ENCODE measurements around the gene UBASH3A.

The UBASH3A gene

DNA sequence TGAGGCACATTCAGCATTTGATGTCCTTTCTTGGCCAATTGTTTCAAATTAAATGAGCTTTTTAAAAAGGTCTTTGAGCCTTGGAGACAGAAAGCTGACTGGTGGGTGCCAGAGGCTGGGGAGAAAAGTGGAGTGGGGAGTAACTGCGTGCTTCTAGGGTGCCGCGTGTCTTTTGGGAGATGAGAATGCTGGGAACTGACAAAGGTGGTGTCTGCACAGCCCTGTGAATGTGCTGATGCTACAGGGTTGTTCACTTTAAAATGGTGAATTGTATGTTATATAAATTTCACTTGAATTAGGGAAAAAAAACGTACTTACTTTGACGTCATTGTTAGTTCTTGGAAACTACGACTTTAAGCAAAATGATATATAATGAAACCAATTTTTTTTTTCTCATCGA is 29.2 kb upstream of the UBASH3A start:
- TF ChIP-seq, protein P1, sequence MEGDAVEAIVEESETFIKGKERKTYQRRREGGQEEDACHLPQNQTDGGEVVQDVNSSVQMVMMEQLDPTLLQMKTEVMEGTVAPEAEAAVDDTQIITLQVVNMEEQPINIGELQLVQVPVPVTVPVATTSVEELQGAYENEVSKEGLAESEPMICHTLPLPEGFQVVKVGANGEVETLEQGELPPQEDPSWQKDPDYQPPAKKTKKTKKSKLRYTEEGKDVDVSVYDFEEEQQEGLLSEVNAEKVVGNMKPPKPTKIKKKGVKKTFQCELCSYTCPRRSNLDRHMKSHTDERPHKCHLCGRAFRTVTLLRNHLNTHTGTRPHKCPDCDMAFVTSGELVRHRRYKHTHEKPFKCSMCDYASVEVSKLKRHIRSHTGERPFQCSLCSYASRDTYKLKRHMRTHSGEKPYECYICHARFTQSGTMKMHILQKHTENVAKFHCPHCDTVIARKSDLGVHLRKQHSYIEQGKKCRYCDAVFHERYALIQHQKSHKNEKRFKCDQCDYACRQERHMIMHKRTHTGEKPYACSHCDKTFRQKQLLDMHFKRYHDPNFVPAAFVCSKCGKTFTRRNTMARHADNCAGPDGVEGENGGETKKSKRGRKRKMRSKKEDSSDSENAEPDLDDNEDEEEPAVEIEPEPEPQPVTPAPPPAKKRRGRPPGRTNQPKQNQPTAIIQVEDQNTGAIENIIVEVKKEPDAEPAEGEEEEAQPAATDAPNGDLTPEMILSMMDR (IDR thresholded peaks at IDR 0.05; ENCODE audit: low read depth, low read length), result no peak
- DNase-seq (ENCODE audit: low read depth in 2 of 2), result no peak

DNA sequence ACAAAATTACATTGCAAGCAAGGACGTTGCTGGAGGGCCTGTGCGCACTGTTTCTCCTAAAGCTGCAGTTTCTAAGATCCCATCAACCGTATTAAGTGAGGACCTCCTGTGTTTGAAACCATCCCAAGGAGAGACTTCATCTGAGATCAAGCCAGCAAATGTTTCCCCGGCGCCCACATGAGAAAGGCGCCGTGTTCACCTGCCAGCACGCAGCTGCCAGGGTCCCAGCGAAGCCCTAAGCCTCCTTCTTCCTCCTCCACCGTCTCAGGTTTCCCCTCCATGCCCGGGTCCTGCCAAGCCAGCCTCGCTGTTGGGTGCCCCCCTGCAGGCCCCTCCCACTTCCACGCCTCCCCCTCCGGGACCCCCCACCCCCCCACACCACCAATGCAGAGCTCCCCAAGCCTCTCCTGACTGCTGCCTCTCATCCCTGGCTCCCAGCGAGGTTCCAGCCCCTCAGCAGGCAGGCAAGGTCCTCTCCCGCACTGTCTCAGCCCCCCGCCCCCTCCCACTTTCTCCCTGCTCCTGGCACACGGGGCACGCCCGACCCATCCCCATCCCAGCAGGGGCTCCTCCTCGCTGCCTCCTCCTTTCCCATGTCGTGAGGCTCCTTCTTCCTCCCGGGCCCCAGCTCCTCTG is 28.7 kb upstream of the UBASH3A start:
- H3K4me3 ChIP-seq (replicated peaks in 1 of 2; ENCODE audit: low read depth in 2 of 2, low read length in 2 of 2), result no peak overlapping the region
- TF ChIP-seq, protein P1 (IDR thresholded peaks at IDR 0.05; ENCODE audit: low read depth, low read length), result no peak
- DNase-seq (ENCODE audit: low read depth in 2 of 2), result no peak

More for the DNA sequence above, 29.2 kb upstream of the UBASH3A start:
- H3K4me3 ChIP-seq (replicated peaks in 1 of 2; ENCODE audit: low read depth in 2 of 2, low read length in 2 of 2), result no peak overlapping the region

DNA sequence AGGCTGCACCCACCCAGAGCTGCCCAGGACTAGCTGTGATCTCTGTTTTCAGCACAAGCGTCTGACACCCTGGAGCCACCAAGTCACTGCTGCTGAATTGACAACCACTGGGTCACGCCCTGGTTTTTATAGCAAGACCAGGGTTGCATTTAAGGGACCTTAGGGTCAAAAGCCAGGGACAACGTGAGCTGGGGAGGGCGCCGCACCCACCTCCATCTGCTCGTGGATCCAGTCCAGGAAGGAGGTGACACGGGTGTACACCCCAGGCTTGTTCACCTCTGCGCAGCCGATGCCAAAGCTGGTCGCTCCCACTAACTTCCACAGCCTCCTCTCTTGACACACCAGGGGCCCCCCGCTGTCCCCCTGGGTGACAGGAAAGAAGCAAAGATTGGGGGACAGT is 28.2 kb upstream of the UBASH3A start:
- no peak for DNase-seq (ENCODE audit: low read depth in 2 of 2)
- no peak overlapping the region for H3K4me3 ChIP-seq (replicated peaks in 1 of 2; ENCODE audit: low read depth in 2 of 2, low read length in 2 of 2)
- TF ChIP-seq, protein P1 (IDR thresholded peaks at IDR 0.05; ENCODE audit: low read depth, low read length), result no peak

DNA sequence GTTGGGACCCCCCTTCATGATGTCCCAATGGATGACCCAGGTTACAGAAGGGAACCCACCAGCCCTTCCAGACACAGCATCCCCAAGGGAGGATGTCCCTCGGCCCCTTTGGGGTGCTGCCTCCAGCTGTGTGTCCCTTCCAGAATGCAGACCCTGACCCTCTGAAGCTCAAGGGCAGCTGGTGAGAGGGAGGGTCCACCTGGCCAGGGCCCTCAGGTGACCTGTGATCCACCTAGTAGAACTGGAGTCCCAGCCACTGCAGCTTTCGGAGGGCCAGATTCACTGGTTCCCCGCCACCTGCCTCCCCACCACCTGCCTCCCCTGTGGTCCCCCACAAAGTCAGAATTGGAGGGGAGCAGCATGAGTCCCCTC is 27.8 kb upstream of the UBASH3A start:
- H3K4me3 ChIP-seq (replicated peaks in 1 of 2; ENCODE audit: low read depth in 2 of 2, low read length in 2 of 2), result no peak overlapping the region
- no peak for DNase-seq (ENCODE audit: low read depth in 2 of 2)
- TF ChIP-seq, protein P1 (IDR thresholded peaks at IDR 0.05; ENCODE audit: low read depth, low read length), result no peak

DNA sequence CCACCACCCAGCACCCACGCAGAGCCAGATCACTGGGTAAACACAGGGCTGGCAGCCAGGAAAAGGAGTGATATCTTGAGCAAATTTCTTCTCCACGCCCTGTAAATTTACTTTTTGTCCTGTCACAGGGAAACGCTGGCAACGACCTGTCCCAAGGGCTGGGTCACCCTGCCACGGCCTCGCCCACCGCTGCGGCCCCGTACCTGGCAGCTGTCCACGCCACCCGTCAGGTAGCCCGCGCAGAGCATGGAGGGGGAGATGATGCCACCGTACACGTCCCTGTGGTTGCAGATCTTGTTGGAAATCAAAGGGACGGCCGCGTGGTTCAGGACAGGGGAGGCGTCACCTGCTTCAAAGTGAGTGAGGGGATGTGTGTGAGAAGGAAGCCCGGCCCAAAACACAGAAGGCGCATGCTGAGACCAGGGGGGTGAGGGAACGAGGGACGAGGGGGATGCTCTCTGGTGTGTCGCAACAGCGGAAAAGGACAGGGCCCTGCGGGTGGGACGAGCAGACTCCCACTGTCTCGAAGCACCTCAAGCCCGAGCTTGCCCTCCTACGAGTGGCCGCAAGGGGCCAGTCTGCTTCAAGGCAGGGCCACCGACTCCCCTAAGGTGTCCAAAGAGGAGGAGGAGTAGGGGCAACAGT is 27.2 kb upstream of the UBASH3A start:
- no peak overlapping the region for H3K4me3 ChIP-seq (replicated peaks in 1 of 2; ENCODE audit: low read depth in 2 of 2, low read length in 2 of 2)
- TF ChIP-seq, protein P1 (IDR thresholded peaks at IDR 0.05; ENCODE audit: low read depth, low read length), result no peak
- no peak for DNase-seq (ENCODE audit: low read depth in 2 of 2)

DNA sequence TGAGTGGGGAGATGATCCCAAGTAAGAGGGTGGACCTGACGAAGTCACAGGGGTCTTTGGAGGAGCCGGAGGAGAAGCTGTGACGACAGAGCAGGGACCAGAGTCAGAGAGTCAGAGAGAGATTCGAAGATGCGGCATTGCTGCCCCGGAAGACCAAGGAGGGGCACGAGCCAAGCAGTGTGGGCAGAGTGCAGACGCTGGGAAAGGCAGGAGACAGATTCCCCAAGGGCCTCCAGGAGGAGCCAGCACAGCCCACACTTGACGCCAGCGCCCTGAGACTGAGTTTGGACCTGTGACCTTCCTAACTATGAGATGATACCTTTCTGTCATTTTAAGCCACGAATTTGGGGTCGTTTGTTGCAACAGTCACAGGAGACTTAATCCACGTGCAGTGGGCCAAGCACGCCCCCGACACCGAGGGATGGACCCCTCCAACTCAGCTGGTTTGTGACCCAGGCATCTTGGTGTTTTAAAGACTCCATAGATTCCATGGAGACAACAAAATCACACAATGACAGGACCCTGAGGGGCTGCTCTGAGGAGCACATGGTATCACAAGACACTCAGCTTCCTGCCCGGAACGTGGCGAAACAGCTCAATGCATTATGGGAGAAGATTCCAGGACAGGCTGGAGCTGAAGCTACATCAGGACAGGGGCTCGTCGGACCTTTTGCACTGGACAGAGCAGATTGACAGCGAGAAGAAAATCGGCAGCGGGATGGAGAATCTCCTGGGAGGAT is 26.3 kb upstream of the UBASH3A start:
- no peak overlapping the region for H3K4me3 ChIP-seq (replicated peaks in 1 of 2; ENCODE audit: low read depth in 2 of 2, low read length in 2 of 2)
- DNase-seq (ENCODE audit: low read depth in 2 of 2), result no peak
- TF ChIP-seq, protein P1 (IDR thresholded peaks at IDR 0.05; ENCODE audit: low read depth, low read length), result no peak

All from cardiac fibroblast (primary cell).